Measurements from ENCODE around the gene OR51A4.
"Not testable (repeated sequence)": the region's sequence is repeated elsewhere in the genome, so short reads cannot be mapped to it uniquely, and the experiment has no call there.

OR51A4 gene, protein sequence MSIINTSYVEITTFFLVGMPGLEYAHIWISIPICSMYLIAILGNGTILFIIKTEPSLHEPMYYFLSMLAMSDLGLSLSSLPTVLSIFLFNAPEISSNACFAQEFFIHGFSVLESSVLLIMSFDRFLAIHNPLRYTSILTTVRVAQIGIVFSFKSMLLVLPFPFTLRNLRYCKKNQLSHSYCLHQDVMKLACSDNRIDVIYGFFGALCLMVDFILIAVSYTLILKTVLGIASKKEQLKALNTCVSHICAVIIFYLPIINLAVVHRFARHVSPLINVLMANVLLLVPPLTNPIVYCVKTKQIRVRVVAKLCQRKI

DNA sequence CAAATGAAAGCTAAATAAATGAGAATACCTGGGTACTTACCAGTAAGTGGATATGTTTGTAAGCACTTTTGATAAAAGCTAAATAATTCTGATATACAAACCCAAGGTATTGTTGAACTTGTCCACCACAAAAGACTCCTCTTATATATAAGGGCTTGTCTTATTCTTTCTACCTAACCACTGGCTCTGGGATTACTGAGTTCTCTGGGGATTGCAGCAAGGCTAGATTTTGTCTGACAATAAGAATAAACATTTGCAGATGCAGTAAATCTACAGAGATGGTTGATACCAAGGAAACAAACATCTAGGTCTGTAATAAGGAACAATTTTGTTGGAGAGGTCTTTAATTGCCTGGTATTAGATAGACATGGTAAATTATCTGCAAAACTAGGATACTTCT, at the start of gene OR51A4:
OR51A4 (minus strand) TSS at position 101 of the 400 bp plus-strand sequence. CDS start 505 bp downstream, outside the sequence.
- DNase-seq: no peak

GRCh38 chr11:4994551-4994950, 47.1 kb upstream of the OR51A4 start, which contains the start of gene OR51L1:
Gene OR51L1, plus strand, starts transcription at chr11:4994851. Its CDS starts 4,132 bp downstream, at chr11:4998983.
- no peak for DNase-seq

DNA sequence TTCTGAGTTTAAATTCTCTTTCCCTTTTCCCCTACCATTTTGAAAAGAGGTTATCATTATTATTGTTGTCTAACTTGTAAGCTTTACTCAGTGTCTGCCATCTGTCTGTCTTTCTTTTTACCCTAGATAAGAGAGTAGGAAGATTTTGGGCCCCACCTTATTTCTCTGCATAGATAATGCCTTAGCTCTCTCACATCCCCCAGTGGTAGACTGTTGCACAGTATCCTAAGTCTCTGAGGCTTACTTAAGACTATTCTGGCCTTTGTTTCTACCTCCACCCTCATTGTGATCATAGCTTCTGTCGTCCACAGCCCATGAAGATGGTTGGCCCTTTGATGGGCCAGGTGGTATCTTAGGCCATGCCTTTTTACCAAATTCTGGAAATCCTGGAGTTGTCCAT, 43.7 kb upstream of the OR51A4 start:
- no peak for DNase-seq

- no peak for DNase-seq
Measured at GRCh38 chr11:4983841-4984240, 36.4 kb upstream of the OR51A4 start.

- no peak for DNase-seq
Measured at GRCh38 chr11:4982678-4983077, 35.3 kb upstream of the OR51A4 start.

DNA sequence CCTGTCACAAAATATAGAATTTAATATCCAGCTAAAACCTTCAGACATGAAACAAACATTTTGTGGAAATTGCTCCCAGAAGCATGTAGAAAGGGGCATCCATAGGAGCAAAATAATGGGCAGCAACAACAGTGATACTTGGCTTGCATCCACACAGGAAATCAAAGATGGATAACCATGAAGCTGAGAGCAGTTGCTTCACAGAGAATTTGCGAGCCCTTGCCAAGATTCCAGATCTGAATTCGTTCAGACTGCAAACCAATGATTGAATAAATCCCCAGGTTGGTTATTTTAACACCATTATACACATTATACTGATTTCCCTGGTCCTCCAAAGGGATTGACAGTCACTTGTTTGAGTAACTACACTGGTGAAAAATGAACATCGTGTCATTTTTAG, 31.6 kb upstream of the OR51A4 start:
- DNase-seq: no peak

DNA sequence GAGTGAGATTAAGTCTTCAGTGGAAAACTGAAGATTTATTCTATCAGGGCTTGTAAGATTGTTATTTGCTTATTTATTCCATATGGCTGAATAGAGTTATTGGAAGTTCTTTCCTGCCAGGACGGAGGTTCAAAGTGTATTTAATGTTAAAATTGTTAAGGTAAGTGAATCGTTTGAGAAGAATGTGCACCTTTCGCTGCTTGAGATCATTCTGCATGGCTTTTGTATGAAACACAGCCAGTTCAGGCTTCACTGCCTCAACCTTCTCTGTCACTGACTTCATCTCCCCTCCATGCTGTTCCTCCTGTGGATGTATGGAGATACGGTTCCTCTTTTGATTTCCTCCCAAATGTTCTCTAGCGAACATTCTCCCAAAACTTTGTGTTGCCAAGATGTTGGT, 28.0 kb upstream of the OR51A4 start:
- DNase-seq: no peak

GRCh38 chr11:4962816-4963215, 15.4 kb upstream of the OR51A4 start:
- no peak for DNase-seq

GRCh38 chr11:4960877-4961276, 13.5 kb upstream of the OR51A4 start:
- DNase-seq: no peak

DNA sequence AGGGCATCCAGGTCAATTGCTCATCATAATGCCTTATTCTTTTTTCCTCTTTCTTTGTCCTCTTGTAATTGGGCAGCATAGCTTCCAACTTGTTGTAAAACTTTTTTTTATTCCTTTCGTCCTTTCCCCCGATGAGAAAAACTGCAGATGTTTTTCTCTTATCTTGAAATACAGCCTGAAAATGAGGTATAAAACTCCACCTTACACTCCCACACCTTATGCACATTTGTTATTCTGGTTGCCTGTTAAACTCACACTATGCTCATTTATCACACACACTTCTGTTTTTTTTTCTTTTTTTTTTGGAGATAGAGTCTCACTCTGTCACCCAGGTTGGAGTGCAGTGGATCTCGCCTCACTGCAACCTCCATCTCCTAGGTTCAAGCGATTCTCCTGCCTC, 10.0 kb upstream of the OR51A4 start:
- DNase-seq: no peak

- DNase-seq: not testable (repeated sequence)
Measured at GRCh38 chr11:4955613-4956012, 8.2 kb upstream of the OR51A4 start, which contains the start of gene OR51A2. Gene OR51A2, minus strand, starts transcription at chr11:4955713. Its CDS starts 0 bp downstream, at chr11:4955713.

DNA sequence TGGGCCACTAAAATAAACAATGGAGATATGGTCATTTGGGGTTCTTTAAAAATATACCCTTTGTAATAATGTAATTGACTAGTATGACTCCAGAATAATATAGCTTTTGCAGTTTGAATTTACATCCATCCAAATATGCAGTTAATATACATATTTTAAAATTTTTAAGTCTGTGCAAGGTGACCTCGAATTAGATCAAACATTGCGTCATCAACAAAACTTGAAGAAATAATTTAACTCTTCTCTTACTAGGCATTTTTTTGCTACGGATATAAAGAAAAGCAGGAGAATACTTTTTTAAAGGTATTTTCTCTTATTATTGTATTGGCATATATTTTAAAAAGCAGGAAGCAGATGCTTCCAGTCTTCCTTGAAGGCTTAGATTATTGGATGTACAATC, 10.7 kb downstream of the OR51A4 start:
- no peak for DNase-seq

- no peak for DNase-seq
Measured at GRCh38 chr11:4932751-4933150, 14.7 kb downstream of the OR51A4 start.

GRCh38 chr11:4926608-4927007, 20.8 kb downstream of the OR51A4 start:
- DNase-seq: no peak

- no peak for DNase-seq
Measured at GRCh38 chr11:4924239-4924638, 23.2 kb downstream of the OR51A4 start, which contains the start of gene OR51G1. Gene OR51G1, minus strand, starts transcription at chr11:4924339. Its CDS starts 0 bp downstream, at chr11:4924339.

DNA sequence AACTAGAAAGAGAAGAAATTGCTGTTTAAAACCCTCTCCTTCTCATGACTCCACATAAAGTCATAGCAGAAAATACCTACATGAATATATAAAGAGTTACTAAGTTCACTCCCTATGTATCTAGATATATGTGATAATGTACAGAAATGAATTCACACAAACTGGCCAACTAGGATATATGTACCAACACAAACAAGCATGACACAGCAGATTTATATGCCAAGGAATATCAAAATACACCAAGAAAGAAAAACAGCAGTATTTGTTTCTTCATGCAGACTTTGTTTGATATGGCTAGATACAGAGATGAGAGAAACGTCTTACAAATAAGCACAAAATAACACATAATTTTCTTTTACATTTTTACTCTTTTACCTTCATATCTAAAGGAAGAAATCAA, 25.1 kb downstream of the OR51A4 start:
- DNase-seq: no peak

DNA sequence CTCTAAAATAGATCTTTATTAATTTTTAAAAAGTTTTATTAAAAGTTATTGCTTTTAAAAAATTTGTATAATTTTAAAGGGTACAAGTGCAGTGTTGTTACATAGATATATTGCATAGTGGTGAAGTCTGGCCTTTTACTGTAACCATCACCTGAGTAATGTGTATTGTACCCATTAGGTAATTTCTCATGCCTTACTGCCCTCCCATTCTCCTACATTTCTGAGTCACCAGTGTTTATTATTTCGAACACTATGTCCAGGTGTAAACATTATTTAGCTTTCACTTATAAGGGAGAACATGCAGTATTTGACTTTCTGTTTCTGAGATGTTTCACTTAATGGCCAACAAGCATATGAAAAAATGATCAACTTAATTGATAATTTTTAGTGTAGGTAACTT, 25.6 kb downstream of the OR51A4 start:
- no peak for DNase-seq

DNA sequence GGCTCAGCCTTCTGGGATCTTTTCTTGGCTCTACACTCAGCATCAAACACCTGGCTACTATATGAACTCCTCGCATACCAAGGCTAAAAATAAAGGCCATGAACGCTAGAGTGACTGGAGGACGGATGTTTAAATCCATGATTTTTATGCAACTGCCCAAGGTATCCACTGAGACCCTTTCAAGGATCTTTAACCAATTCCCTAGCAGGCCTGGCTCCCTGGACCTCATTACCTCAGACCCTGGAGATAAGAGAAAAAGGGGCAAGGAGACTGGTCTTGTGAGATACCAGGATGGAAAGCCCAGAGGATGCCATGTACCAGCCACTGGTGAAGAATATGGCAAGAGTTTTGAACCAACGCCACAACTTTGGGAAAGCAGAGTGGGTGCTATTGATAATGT, 28.2 kb downstream of the OR51A4 start, which contains the start of gene OR51G2:
OR51G2 (minus strand) TSS at position 101 of the 400 bp plus-strand sequence. CDS start 3,687 bp downstream, outside the sequence.
- DNase-seq: no peak

GRCh38 chr11:4916581-4916980, 30.8 kb downstream of the OR51A4 start:
- DNase-seq: no peak

DNA sequence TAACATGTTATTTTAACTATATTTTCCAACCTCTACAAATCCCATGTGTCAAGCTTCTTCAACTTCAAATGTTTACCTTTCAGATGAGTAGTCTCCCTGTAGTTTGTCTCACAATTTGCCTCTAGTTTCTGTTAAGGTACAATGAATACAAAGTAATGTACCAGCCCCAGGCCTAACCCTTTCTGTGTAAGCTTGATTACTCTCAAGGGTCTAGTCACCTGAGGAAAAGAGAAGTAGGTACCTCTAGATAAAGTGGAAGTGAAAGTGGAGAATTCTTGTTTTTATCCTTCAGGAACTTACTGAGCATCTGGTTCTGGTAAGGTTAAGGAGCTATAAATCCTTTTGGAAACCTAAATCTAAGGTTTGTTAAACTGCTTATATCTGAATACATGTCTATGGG, 43.9 kb downstream of the OR51A4 start, which contains the start of gene OR51A7:
OR51A7 (plus strand) TSS at position 300 of the 400 bp plus-strand sequence. CDS start 3,587 bp downstream, outside the sequence.
- no peak for DNase-seq

Measured in activated effector memory CD4-positive, alpha-beta T cell treated with anti-CD3 and anti-CD28 coated beads, Interleukin-2, amount 50 U/mL, for 16 hours (primary cell).